Glomerular visceral epithelial cell (primary cell): ENCODE measurements around the gene PCK1.
"Not testable (repeated sequence)": the region's sequence is repeated elsewhere in the genome, so short reads cannot be mapped to it uniquely, and the experiment has no call there.

Experiments used
- DNase-seq: peaks from one replicate; pipeline ENCODE4 v3.0.0-alpha.2; 2016; ENCODE audit errors: extremely low spot score

Gene PCK1

GRCh38 chr20:57560554-57561355, at the start of gene PCK1:
Gene PCK1, plus strand, starts transcription at chr20:57561110. Its CDS starts 302 bp downstream, at chr20:57561412.
- DNase-seq = peak; percentile 69

- not testable (repeated sequence) for DNase-seq
Measured at GRCh38 chr20:57511709-57512108, 49.2 kb upstream of the PCK1 start.

GRCh38 chr20:57512432-57512831, 48.5 kb upstream of the PCK1 start:
- no peak for DNase-seq

GRCh38 chr20:57513199-57513598, 47.7 kb upstream of the PCK1 start:
- DNase-seq = no peak

GRCh38 chr20:57514273-57514751, 46.6 kb upstream of the PCK1 start:
- peak; percentile 64 for DNase-seq

- no peak for DNase-seq
Measured at GRCh38 chr20:57517904-57518303, 43.0 kb upstream of the PCK1 start.

GRCh38 chr20:57522380-57523140, 38.4 kb upstream of the PCK1 start:
- no peak for DNase-seq

- DNase-seq = no peak
Measured at GRCh38 chr20:57523782-57524181, 37.1 kb upstream of the PCK1 start.

- no peak for DNase-seq
Measured at GRCh38 chr20:57524511-57525176, 36.3 kb upstream of the PCK1 start, which contains the start of gene CTCFL. Gene CTCFL, minus strand, starts transcription at chr20:57525140. Its CDS starts 935 bp downstream, at chr20:57524205.

GRCh38 chr20:57525328-57526086, 35.4 kb upstream of the PCK1 start:
- no peak for DNase-seq

- DNase-seq = no peak
Measured at GRCh38 chr20:57526087-57526884, 34.6 kb upstream of the PCK1 start.

GRCh38 chr20:57526885-57527460, 33.9 kb upstream of the PCK1 start:
- no peak for DNase-seq

- DNase-seq = no peak
Measured at GRCh38 chr20:57527728-57528127, 33.2 kb upstream of the PCK1 start.

- no peak for DNase-seq
Measured at GRCh38 chr20:57528148-57528547, 32.8 kb upstream of the PCK1 start.

- no peak for DNase-seq
Measured at GRCh38 chr20:57529160-57529585, 31.7 kb upstream of the PCK1 start.

- no peak for DNase-seq
Measured at GRCh38 chr20:57529810-57530209, 31.1 kb upstream of the PCK1 start.

- no peak for DNase-seq
Measured at GRCh38 chr20:57530327-57530981, 30.5 kb upstream of the PCK1 start.

GRCh38 chr20:57532104-57532503, 28.8 kb upstream of the PCK1 start:
- DNase-seq = no peak

GRCh38 chr20:57535297-57535696, 25.6 kb upstream of the PCK1 start:
- no peak for DNase-seq
